ENCODE measurements around the gene FRY.
A peak's percentile ranks its signal among the peaks of the same experiment; 100 is the strongest.

Gene FRY

DNA sequence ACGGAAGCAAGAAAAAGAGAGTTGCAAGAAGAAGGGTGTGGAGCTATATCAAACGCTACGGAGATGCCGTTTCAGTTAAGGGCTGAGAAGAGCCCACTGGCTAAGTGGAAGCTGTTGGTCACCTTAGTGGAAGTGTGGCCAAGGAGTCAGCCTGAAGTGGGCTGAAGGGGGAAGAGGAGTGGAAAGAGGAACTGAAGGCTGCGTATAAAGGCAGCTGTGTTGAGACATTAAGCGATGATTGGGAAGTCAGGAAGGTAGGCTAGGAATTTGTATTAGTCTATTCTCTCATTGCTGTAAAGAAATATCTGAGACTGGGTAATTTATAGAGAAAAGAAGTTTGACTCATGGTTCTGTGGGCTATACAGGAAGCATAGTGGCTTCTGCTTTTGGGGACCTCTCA is 14.1 kb upstream of the FRY start:
- H3K9ac ChIP-seq (ENCODE audit: low read length) = no peak overlapping the region
- H3K9me3 ChIP-seq (ENCODE audit: low read length) = no peaks in the 10 kb centered on the region
- H3K27ac ChIP-seq (ENCODE audit: low read depth, low read length) = no peak overlapping the region
- H3K4me3 ChIP-seq (ENCODE audit: low read depth in 1 of 2, low read length in 2 of 2) = no peak overlapping the region
- H3K36me3 ChIP-seq (ENCODE audit: insufficient read depth, low read length) = no peaks in the 10 kb centered on the region
- H3K4me1 ChIP-seq (ENCODE audit: insufficient read depth, low read length) = peaks cover 3% of the 10 kb centered on the region
- no peaks in the 10 kb centered on the region for H3K27me3 ChIP-seq (ENCODE audit: control insufficient read depth in 1 of 2, insufficient read depth in 2 of 2, low read length in 2 of 2)

DNA sequence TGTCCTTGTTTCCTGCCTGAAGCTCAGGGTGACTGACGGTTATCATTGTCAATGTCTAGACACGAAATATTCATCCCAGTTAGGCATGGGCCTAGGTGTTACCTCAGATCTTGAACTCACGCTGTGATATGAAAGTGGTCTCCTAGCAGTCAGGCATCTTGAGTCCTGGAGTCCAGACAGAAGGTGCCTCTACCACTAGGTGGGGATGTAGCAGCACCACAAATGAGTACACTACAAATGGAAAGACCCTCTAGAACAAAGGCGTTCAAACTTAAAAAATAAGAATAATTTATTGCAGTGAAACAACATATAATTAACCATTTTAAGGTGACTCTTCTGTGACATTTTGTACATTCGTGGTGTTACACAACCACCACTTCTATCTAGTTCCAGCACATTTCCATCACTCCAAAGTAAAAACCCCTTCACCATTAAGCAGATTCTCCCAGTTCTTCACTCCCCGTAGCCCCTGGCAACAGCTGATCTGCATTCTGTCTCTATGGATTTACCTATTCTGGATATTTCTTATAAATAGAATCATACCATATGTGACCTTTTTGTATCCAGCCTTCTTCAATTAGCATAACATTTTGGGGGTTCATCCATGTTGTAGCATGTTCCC is 11.9 kb upstream of the FRY start:
- Histone ChIP-seq H3K36me3 (ENCODE audit: insufficient read depth, low read length) (no peaks in the 10 kb centered on the region), H3K27me3 (ENCODE audit: control insufficient read depth in 1 of 2, insufficient read depth in 2 of 2, low read length in 2 of 2) (no peaks in the 10 kb centered on the region), H3K4me1 (ENCODE audit: insufficient read depth, low read length) (peaks cover 3% of the 10 kb centered on the region), H3K9ac (ENCODE audit: low read length) (no peak overlapping the region), H3K4me3 (ENCODE audit: low read depth in 1 of 2, low read length in 2 of 2) (no peak overlapping the region), H3K9me3 (ENCODE audit: low read length) (no peaks in the 10 kb centered on the region), H3K27ac (ENCODE audit: low read depth, low read length) (no peak overlapping the region)

DNA sequence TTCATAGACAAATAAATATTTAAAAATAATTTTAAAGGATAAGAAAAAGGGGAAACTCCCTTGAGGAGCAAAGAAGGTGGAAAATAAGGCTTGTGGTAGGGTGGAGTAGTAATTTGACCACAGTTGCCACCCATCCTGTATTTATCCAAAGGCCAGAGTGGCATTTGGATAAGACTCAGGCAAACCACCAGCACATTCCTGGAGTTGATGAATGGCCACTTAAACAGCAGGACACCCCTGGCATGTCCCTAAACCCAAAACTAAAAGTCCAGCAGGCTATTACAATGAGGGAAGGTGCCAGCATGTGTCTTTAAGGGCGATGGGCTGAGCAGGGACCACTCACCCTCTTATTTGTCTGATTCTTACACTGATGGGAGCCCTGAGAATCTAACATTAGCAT is 9.8 kb upstream of the FRY start:
- H3K27ac ChIP-seq (ENCODE audit: low read depth, low read length) = no peak overlapping the region
- H3K4me3 ChIP-seq (ENCODE audit: low read depth in 1 of 2, low read length in 2 of 2) = no peak overlapping the region
- peaks cover 3% of the 10 kb centered on the region for H3K4me1 ChIP-seq (ENCODE audit: insufficient read depth, low read length)
- no peaks in the 10 kb centered on the region for H3K27me3 ChIP-seq (ENCODE audit: control insufficient read depth in 1 of 2, insufficient read depth in 2 of 2, low read length in 2 of 2)
- H3K9ac ChIP-seq (ENCODE audit: low read length) = no peak overlapping the region
- no peaks in the 10 kb centered on the region for H3K9me3 ChIP-seq (ENCODE audit: low read length)
- no peaks in the 10 kb centered on the region for H3K36me3 ChIP-seq (ENCODE audit: insufficient read depth, low read length)

DNA sequence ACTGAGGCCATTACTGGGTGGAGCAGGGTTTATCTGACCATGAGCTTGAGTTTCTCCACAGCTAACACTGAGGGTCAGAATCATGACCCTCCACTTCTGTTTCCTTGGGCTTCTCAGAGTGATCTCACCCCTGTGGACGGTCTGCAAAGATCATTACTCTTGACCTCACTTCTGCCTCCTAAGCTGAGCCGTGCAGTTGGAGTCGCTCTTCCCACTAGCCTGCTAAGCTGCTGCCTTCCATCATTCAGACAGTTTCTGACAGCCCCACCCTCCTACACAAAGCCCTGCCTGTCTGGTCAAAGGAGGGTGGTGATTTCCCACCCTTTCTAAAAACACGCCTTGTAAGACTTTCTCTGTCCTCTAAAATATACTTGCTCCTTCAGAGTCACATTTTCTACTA is 9.3 kb upstream of the FRY start:
- H3K27ac ChIP-seq (ENCODE audit: low read depth, low read length) = no peak overlapping the region
- H3K9ac ChIP-seq (ENCODE audit: low read length) = no peak overlapping the region
- no peaks in the 10 kb centered on the region for H3K36me3 ChIP-seq (ENCODE audit: insufficient read depth, low read length)
- H3K27me3 ChIP-seq (ENCODE audit: control insufficient read depth in 1 of 2, insufficient read depth in 2 of 2, low read length in 2 of 2) = no peaks in the 10 kb centered on the region
- H3K4me3 ChIP-seq (ENCODE audit: low read depth in 1 of 2, low read length in 2 of 2) = no peak overlapping the region
- peaks cover 3% of the 10 kb centered on the region for H3K4me1 ChIP-seq (ENCODE audit: insufficient read depth, low read length)
- no peaks in the 10 kb centered on the region for H3K9me3 ChIP-seq (ENCODE audit: low read length)

DNA sequence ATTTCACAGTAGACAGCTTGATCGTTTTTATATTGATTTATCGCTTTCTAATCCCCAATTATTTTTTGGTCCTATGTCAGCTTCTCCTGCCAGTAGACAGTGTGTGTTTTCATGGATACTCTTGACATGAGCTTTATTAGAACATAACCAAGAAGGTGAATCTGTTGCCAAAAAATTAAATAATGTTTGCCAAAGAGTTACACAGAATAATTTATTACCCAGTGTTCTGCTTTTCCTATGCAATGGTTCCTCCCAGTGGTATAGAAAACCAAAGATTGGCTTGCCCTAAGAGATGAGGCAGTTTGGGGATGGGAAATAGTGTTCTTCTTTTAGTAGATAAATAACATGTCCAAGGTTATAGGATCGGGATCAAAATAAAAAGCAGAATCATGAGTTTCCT is 8.5 kb upstream of the FRY start:
- H3K9me3 ChIP-seq (ENCODE audit: low read length) = no peaks in the 10 kb centered on the region
- peaks cover 3% of the 10 kb centered on the region for H3K4me1 ChIP-seq (ENCODE audit: insufficient read depth, low read length)
- no peak overlapping the region for H3K27ac ChIP-seq (ENCODE audit: low read depth, low read length)
- H3K36me3 ChIP-seq (ENCODE audit: insufficient read depth, low read length) = no peaks in the 10 kb centered on the region
- H3K4me3 ChIP-seq (ENCODE audit: low read depth in 1 of 2, low read length in 2 of 2) = no peak overlapping the region
- H3K9ac ChIP-seq (ENCODE audit: low read length) = no peak overlapping the region
- no peaks in the 10 kb centered on the region for H3K27me3 ChIP-seq (ENCODE audit: control insufficient read depth in 1 of 2, insufficient read depth in 2 of 2, low read length in 2 of 2)

DNA sequence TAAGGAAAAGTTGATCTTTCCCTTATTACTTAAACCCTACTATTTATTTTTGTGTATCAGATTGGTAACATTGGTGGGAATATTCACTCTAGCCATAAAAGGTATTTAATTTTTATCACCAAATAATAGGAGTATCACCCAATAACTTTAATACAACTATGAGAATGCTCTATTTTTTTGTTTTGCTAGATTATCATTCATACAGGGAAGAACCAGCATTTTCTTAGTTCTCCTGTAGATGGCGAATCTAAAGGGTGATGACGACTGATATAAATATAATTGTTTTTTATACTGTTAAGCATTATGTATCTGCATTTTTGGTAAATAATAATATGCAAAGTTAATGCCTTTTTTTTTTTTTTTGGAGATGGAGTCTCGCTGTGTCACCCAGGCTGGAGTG is 7.9 kb upstream of the FRY start:
- Histone ChIP-seq H3K36me3 (ENCODE audit: insufficient read depth, low read length) (no peaks in the 10 kb centered on the region), H3K27ac (ENCODE audit: low read depth, low read length) (no peak overlapping the region), H3K27me3 (ENCODE audit: control insufficient read depth in 1 of 2, insufficient read depth in 2 of 2, low read length in 2 of 2) (no peaks in the 10 kb centered on the region), H3K9ac (ENCODE audit: low read length) (no peak overlapping the region), H3K4me1 (ENCODE audit: insufficient read depth, low read length) (peaks cover 3% of the 10 kb centered on the region), H3K4me3 (ENCODE audit: low read depth in 1 of 2, low read length in 2 of 2) (no peak overlapping the region), H3K9me3 (ENCODE audit: low read length) (no peaks in the 10 kb centered on the region)

DNA sequence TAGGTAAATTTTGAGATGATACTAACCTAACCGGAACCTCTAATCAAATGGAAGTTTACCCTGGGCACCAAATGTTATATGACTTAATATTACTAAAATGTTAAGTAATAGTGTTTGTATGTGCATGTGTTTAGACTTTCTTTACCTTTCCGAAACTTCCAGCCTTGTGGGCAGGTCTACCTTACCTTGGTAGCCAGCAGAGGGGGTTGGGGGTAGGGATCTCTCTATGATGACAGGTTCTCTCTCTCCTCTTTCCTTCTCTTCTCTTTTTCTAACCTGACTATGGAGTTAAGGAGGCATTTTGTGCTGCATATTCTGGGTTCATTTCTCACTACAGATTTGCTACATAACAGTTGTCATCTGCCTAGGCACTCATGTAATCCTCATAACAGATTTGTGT is 6.8 kb upstream of the FRY start:
- no peak overlapping the region for H3K9ac ChIP-seq (ENCODE audit: low read length)
- no peaks in the 10 kb centered on the region for H3K9me3 ChIP-seq (ENCODE audit: low read length)
- no peak overlapping the region for H3K4me3 ChIP-seq (ENCODE audit: low read depth in 1 of 2, low read length in 2 of 2)
- no peak overlapping the region for H3K27ac ChIP-seq (ENCODE audit: low read depth, low read length)
- H3K36me3 ChIP-seq (ENCODE audit: insufficient read depth, low read length) = no peaks in the 10 kb centered on the region
- H3K27me3 ChIP-seq (ENCODE audit: control insufficient read depth in 1 of 2, insufficient read depth in 2 of 2, low read length in 2 of 2) = no peaks in the 10 kb centered on the region
- peaks cover 3% of the 10 kb centered on the region for H3K4me1 ChIP-seq (ENCODE audit: insufficient read depth, low read length)

DNA sequence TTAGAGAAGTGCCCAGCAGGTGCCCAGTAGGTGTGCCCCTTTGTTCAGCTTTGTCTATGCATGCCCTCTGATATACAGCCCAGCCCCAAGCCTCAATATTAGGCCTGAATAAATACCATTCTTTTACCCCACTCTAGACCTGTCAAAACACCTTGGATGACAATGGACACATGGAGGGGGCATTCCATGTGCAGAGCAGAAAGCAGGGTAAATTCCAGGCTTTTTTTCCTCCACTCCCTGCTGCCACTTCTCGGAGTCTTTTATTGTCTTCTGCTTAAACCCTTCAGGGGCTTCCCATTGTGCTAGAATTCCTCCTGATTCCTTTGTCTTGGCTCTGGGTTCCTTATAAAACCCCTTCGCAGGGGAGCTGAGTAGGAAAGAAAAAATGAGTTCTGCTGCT is 5.8 kb upstream of the FRY start:
- H3K27ac ChIP-seq (ENCODE audit: low read depth, low read length) = no peak overlapping the region
- no peaks in the 10 kb centered on the region for H3K27me3 ChIP-seq (ENCODE audit: control insufficient read depth in 1 of 2, insufficient read depth in 2 of 2, low read length in 2 of 2)
- H3K9me3 ChIP-seq (ENCODE audit: low read length) = no peaks in the 10 kb centered on the region
- no peak overlapping the region for H3K9ac ChIP-seq (ENCODE audit: low read length)
- no peak overlapping the region for H3K4me3 ChIP-seq (ENCODE audit: low read depth in 1 of 2, low read length in 2 of 2)
- H3K4me1 ChIP-seq (ENCODE audit: insufficient read depth, low read length) = peaks cover 3% of the 10 kb centered on the region
- no peaks in the 10 kb centered on the region for H3K36me3 ChIP-seq (ENCODE audit: insufficient read depth, low read length)

DNA sequence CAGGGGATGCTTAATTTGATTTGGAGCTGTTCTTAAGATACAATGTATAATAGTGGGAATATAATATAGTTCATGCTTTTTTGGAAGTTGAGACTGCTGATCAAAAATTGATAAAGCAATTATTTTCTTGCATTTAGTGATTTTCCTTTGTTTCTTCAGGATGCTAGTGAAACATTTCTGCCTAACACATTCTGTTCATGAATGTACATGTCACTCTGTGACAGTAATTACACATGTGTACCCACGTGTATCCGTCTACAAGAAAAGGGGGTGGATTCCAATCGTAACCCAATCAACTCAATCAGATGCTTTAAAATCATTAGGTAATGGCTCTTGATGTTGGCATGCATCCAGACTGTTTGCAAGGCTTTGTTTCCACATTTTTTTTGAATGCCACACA is 5.0 kb upstream of the FRY start:
- no peak overlapping the region for H3K4me3 ChIP-seq (ENCODE audit: low read depth in 1 of 2, low read length in 2 of 2)
- H3K27me3 ChIP-seq (ENCODE audit: control insufficient read depth in 1 of 2, insufficient read depth in 2 of 2, low read length in 2 of 2) = no peaks in the 10 kb centered on the region
- H3K9me3 ChIP-seq (ENCODE audit: low read length) = no peaks in the 10 kb centered on the region
- peaks cover 3% of the 10 kb centered on the region for H3K4me1 ChIP-seq (ENCODE audit: insufficient read depth, low read length)
- no peak overlapping the region for H3K9ac ChIP-seq (ENCODE audit: low read length)
- no peak overlapping the region for H3K27ac ChIP-seq (ENCODE audit: low read depth, low read length)
- no peaks in the 10 kb centered on the region for H3K36me3 ChIP-seq (ENCODE audit: insufficient read depth, low read length)

DNA sequence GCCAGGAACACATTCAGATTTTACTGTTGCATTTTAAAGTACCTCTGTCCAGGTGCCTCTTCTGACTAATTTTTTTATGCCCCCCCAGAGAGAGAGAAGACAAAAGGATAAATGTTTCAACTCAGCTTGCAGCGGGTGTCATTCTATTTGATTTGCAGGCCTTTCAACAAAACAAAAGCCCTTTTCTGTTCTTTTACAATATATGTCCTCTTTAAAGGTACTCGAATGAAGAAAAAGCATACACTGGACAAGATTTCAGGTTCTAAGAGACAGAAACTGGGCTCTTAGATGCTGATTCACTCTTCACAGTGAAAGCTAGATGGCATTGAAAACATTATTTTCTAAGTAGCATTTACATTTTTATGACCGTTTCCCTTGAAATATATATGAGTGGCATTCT is 2.9 kb upstream of the FRY start:
- Histone ChIP-seq H3K9me3 (ENCODE audit: low read length) (no peaks in the 10 kb centered on the region), H3K4me3 (ENCODE audit: low read depth in 1 of 2, low read length in 2 of 2) (no peak overlapping the region), H3K27me3 (ENCODE audit: control insufficient read depth in 1 of 2, insufficient read depth in 2 of 2, low read length in 2 of 2) (no peaks in the 10 kb centered on the region), H3K27ac (ENCODE audit: low read depth, low read length) (no peak overlapping the region), H3K9ac (ENCODE audit: low read length) (no peak overlapping the region), H3K36me3 (ENCODE audit: insufficient read depth, low read length) (no peaks in the 10 kb centered on the region), H3K4me1 (ENCODE audit: insufficient read depth, low read length) (peaks cover 14% of the 10 kb centered on the region)

DNA sequence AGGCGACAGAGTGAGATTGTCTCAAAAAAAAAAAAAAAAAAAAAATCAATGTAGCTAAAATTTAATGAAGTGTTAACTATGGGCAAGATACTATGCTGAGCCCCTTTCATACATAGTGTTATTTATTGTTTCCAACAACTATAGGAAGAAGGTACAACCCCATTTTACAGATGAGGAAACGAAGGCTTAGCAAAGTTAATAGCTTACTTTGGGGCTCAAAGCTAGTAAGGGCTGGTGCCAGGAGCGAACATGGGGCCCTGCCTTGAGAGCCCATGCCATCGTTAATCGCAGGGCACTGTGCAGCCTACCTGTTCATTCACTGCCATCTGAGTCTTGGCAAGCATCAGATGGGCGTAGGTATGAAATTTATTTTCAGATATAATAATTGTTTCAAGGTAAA is 1.9 kb upstream of the FRY start:
- Histone ChIP-seq H3K4me1 (ENCODE audit: insufficient read depth, low read length) (peaks cover 22% of the 10 kb centered on the region), H3K9me3 (ENCODE audit: low read length) (no peaks in the 10 kb centered on the region), H3K4me3 (ENCODE audit: low read depth in 1 of 2, low read length in 2 of 2) (no peak overlapping the region), H3K27me3 (ENCODE audit: control insufficient read depth in 1 of 2, insufficient read depth in 2 of 2, low read length in 2 of 2) (no peaks in the 10 kb centered on the region), H3K36me3 (ENCODE audit: insufficient read depth, low read length) (no peaks in the 10 kb centered on the region), H3K27ac (ENCODE audit: low read depth, low read length) (no peak overlapping the region), H3K9ac (ENCODE audit: low read length) (no peak overlapping the region)

DNA sequence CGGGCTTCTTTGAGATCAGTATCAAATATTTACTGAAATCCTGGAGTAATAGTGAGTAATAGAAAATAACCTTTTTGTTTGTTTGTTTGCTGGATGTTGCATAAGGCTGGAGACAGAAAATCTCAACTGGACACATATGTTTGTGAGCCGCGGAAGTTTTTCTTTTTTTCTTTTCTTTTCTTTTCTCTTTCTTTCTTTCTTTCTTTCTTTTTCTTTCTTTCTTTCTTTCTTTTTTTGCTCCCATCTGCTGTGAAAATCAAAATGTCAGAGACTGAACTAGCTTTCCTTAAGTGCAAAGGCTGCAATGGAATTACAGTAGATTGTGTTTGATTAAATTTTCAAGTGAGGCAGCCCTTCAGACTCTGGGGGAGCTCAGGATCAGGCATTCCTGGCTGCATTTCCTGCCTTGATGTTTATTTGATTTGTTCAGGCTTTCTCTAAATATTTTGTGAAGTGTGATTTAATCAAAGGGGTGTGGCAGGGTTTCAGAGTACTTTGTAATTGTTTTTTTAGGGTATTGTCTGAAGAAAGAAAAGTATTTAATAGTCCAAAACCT is 319 bp downstream of the FRY start:
- H3K4me1 ChIP-seq (ENCODE audit: insufficient read depth, low read length) = peaks cover 43% of the 10 kb centered on the region
- H3K9me3 ChIP-seq (ENCODE audit: low read length) = no peaks in the 10 kb centered on the region
- H3K9ac ChIP-seq (ENCODE audit: low read length) = peak overlapping the region; percentile 18
- no peaks in the 10 kb centered on the region for H3K36me3 ChIP-seq (ENCODE audit: insufficient read depth, low read length)
- H3K27me3 ChIP-seq (ENCODE audit: control insufficient read depth in 1 of 2, insufficient read depth in 2 of 2, low read length in 2 of 2) = no peaks in the 10 kb centered on the region
- peak overlapping the region; percentile 90 for H3K27ac ChIP-seq (ENCODE audit: low read depth, low read length)
- H3K4me3 ChIP-seq (ENCODE audit: low read depth in 1 of 2, low read length in 2 of 2) = peak overlapping the region; percentile 78 to 88
